K562 (cell line): ENCODE data around the gene NUP98. TPM values are rescaled to one million over a fixed set of nuclear protein-coding genes. Genes with fewer than 3 reads are reported as not detected.

ENCODE experiments used
- CBX2 ChIP-seq: fragments of 200-600 bp; sonication (generic); IDR thresholded peaks from one replicate; pipeline ENCODE4 v1.6.1; 2012; ENCODE audit warnings: mild to moderate bottlenecking, low read length, inconsistent platforms; ENCODE audit not compliant: insufficient read depth, poor library complexity, severe bottlenecking
- CTBP1 ChIP-seq: fragments of 450-650 bp; IDR thresholded peaks from 2 replicates; pipeline ENCODE4 v1.6.1; 2016; ENCODE audit warnings: borderline replicate concordance
- FOXJ3 ChIP-seq: sonication (generic); formaldehyde crosslinking; IDR thresholded peaks from 2 replicates; pipeline ENCODE4 v1.4.0; 2020; ENCODE audit warnings: mild to moderate bottlenecking, missing genetic modification reagents
- HEY1 ChIP-seq: fragments of 250-450 bp; sonication (Bioruptor Pico); IDR thresholded peaks from 2 replicates; pipeline ENCODE4 v1.5.0; 2020; ENCODE audit warnings: mild to moderate bottlenecking, moderate library complexity, borderline replicate concordance
- HSF4 ChIP-seq: fragments of 250-450 bp; sonication (Bioruptor Pico); IDR thresholded peaks from 2 replicates; pipeline ENCODE4 v2.1.2; 2022; ENCODE audit warnings: mild to moderate bottlenecking, moderate library complexity, borderline replicate concordance
- JUND ChIP-seq, 2 experiments: IDR thresholded peaks; 2 replicates in 1 of 2; 3 replicates in 1 of 2; pipeline ENCODE4 v1.6.1; 2011; ENCODE audit warnings: borderline replicate concordance in 2 of 2, low read depth in 2 of 2, low read length in 2 of 2, improper control_type of control experiment in 1 of 2, missing biosample characterization in 1 of 2, missing genetic modification characterization in 1 of 2, missing genetic modification reagents in 1 of 2
- KLF6 ChIP-seq: fragments of 250-450 bp; sonication (Bioruptor Pico); IDR thresholded peaks from 2 replicates; pipeline ENCODE4 v1.4.0; 2020; ENCODE audit warnings: mild to moderate bottlenecking, moderate library complexity, borderline replicate concordance
- NFRKB ChIP-seq: fragments of 450-650 bp; IDR thresholded peaks from 2 replicates; pipeline ENCODE4 v1.6.1; 2016; ENCODE audit warnings: low read depth
- NR1H2 ChIP-seq: sonication (generic); formaldehyde crosslinking; IDR thresholded peaks from 2 replicates; pipeline ENCODE4 v1.4.0; 2020; ENCODE audit warnings: mild to moderate bottlenecking, missing genetic modification reagents
- RUNX1 ChIP-seq: sonication (generic); IDR thresholded peaks from 2 replicates; pipeline ENCODE4 v1.6.1; 2016; ENCODE audit warnings: antibody characterized with exemption, low read depth
- SMAD4 ChIP-seq: fragments of 250-450 bp; sonication (Bioruptor Pico); conservative IDR thresholded peaks from 2 replicates; pipeline ENCODE4 v1.8.0; 2021; ENCODE audit warnings: inconsistent platforms, mild to moderate bottlenecking, moderate library complexity
- ZFP1 ChIP-seq: fragments of 450-650 bp; formaldehyde crosslinking; IDR thresholded peaks from 2 replicates; pipeline ENCODE4 v1.4.0; 2020; ENCODE audit warnings: mild to moderate bottlenecking, mixed read lengths
- ZNF239 ChIP-seq: fragments of 250-450 bp; sonication (Bioruptor Pico); IDR thresholded peaks from 2 replicates; pipeline ENCODE4 v1.4.0; 2020; ENCODE audit warnings: mild to moderate bottlenecking
- polyA plus RNA-seq, 8 experiments: library from polyadenylated mRNA; depleted of rRNA in 4 of 8; stranded (reverse) in 5 of 8; unstranded in 3 of 8; fragments of >200 nt; fragmentation: Nextera tagmentation in 2 of 8; fragmentation: Illumina TruSeq in 1 of 8; extraction: Ambion mirVana in 2 of 8; extraction: Trizol in 1 of 8; gene quantifications; 2 replicates each; pipeline versions ENCODE4 v1.2.1 to v1.2.3, GENCODE V29; 2011 to 2014; ENCODE audit warnings: inconsistent platforms in 1 of 8, missing spikeins in 1 of 8
- total RNA-seq, 7 experiments: library from RNA; depleted of rRNA in 6 of 7; stranded (reverse); fragments of >200 nt in 6 of 7; fragmentation: Illumina TruSeq in 2 of 7; extraction: Trizol in 2 of 7; gene quantifications; 2 replicates each; pipeline versions ENCODE4 v1.2.1 to v1.2.3, GENCODE V29; 2011 to 2021; ENCODE audit warnings: low replicate concordance in 1 of 7
- TF ChIP-seq, protein P1 (sequence below): sonication (generic); formaldehyde crosslinking; IDR thresholded peaks from 2 replicates; pipeline ENCODE4 v1.8.1; 2023; ENCODE audit warnings: mild to moderate bottlenecking, missing genetic modification reagents
- TF ChIP-seq, protein P2 (sequence below): fragments of 250-450 bp; sonication (Bioruptor Pico); IDR thresholded peaks from 2 replicates; pipeline ENCODE4 v1.4.0; 2020; ENCODE audit warnings: borderline replicate concordance
- TF ChIP-seq, protein P3 (sequence below), 2 experiments: fragments of 250-450 bp in 1 of 2; fragments of 450-650 bp in 1 of 2; sonication (Bioruptor Pico) in 1 of 2; IDR thresholded peaks; 2 replicates each; pipeline versions ENCODE4 v1.6.1 to v1.8.0; 2016 to 2021; ENCODE audit warnings: mild to moderate bottlenecking in 2 of 2, moderate library complexity in 2 of 2, missing compliant biosample characterization in 1 of 2, missing genetic modification characterization in 1 of 2
- TF ChIP-seq, protein P4 (sequence below), 2 experiments: fragments of 450-650 bp in 1 of 2; sonication (generic) in 1 of 2; formaldehyde crosslinking in 1 of 2; IDR thresholded peaks in 1 of 2; conservative IDR thresholded peaks in 1 of 2; 2 replicates each; pipeline versions ENCODE4 v1.6.1 to v1.8.1; 2016 to 2023; ENCODE audit warnings: mild to moderate bottlenecking in 2 of 2, moderate library complexity in 2 of 2, inconsistent platforms in 1 of 2, missing genetic modification reagents in 1 of 2

Gene NUP98
- total and polyA plus RNA-seq, 9 of the 15 experiments (the other 6 are each of a cell fraction or from before 2014, with no cell fraction given): 45.1 to 196 (median 130) TPM

DNA sequence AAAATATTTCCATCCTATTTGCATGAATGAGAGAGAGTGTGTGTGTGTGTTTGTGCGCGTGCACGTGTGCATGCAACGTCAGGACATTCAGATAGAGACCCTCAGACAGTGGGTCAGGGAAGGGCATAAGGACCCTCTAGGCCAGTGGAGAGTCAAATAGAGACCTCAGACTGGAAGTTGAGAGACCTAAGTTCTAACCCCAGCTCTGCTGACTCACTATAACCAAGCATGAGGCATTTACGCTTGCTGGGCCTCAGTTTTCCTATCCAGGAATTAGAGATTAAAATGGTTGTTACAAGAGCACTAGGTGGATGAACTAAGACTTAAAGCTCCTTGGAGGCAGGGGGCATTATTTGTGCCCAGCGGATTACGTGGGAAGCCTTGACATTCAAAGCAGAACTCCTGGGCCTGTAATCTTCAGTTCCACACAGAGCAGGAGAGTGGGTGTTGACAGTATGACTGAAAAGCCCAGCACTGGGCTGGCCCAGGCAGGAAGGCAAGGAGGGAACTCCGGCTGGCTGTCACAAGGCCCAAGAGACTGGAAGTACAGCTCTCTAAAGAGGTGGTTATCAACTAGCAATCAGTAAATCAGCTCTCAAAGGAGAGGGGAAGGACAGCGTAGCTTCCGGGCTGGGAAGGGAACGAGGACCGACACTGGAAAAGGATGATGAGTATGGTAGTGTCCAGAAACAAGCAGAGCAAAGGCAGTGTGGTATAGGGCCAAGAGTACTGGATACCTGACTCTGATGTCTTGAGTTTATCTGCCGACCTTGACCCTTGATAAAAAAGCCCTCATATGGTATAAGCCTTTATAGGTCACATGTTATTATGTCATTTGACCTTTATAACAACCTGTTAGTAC, 34.3 kb upstream of the NUP98 start (continued):
- peak; percentile 81 for TF ChIP-seq SMAD4 (CRISPR knock-in tag)
- peak; percentile 88 for TF ChIP-seq CTBP1
- TF ChIP-seq, protein P1, sequence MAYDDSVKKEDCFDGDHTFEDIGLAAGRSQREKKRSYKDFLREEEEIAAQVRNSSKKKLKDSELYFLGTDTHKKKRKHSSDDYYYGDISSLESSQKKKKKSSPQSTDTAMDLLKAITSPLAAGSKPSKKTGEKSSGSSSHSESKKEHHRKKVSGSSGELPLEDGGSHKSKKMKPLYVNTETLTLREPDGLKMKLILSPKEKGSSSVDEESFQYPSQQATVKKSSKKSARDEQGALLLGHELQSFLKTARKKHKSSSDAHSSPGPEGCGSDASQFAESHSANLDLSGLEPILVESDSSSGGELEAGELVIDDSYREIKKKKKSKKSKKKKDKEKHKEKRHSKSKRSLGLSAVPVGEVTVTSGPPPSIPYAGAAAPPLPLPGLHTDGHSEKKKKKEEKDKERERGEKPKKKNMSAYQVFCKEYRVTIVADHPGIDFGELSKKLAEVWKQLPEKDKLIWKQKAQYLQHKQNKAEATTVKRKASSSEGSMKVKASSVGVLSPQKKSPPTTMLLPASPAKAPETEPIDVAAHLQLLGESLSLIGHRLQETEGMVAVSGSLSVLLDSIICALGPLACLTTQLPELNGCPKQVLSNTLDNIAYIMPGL (CRISPR knock-in tag): no peak
- no peak for TF ChIP-seq FOXJ3 (CRISPR knock-in tag)
- peak; percentile 41; the same call in 1 of the 2 replicates for TF ChIP-seq JUND (IDR thresholded peaks at IDR 0.05; ENCODE audit: borderline replicate concordance, low read depth, low read length)
- TF ChIP-seq JUND (tag; IDR thresholded peaks at IDR 0.05; ENCODE audit: borderline replicate concordance, low read depth, low read length): peak; percentile 44; the same call in 1 of the 3 replicates
- TF ChIP-seq, protein P2, sequence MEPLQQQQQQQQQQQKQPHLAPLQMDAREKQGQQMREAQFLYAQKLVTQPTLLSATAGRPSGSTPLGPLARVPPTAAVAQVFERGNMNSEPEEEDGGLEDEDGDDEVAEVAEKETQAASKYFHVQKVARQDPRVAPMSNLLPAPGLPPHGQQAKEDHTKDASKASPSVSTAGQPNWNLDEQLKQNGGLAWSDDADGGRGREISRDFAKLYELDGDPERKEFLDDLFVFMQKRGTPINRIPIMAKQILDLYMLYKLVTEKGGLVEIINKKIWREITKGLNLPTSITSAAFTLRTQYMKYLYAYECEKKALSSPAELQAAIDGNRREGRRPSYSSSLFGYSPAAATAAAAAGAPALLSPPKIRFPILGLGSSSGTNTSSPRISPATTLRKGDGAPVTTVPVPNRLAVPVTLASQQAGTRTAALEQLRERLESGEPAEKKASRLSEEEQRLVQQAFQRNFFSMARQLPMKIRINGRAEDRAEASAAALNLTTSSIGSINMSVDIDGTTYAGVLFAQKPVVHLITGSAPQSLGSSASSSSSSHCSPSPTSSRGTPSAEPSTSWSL: no peak
- no peak for TF ChIP-seq ZFP1
- TF ChIP-seq HEY1 (CRISPR knock-in tag): no peak
- TF ChIP-seq NR1H2 (CRISPR knock-in tag): no peak
- peak; percentile 39; the same call in 1 of the 2 replicates for TF ChIP-seq KLF6 (CRISPR knock-in tag)
- no peak for TF ChIP-seq NFRKB
- peak; percentile 54 for TF ChIP-seq ZNF239 (CRISPR knock-in tag)
- TF ChIP-seq, protein P3, sequence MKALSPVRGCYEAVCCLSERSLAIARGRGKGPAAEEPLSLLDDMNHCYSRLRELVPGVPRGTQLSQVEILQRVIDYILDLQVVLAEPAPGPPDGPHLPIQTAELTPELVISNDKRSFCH (CRISPR knock-in tag; IDR thresholded peaks at IDR 0.05): no peak
- TF ChIP-seq, protein P3 (tag; IDR thresholded peaks at IDR 0.05): peak; percentile 80; the same call in 1 of the 2 replicates
- TF ChIP-seq, protein P4, sequence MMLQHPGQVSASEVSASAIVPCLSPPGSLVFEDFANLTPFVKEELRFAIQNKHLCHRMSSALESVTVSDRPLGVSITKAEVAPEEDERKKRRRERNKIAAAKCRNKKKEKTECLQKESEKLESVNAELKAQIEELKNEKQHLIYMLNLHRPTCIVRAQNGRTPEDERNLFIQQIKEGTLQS (IDR thresholded peaks at IDR 0.05): no peak
- TF ChIP-seq, protein P4 (CRISPR knock-in tag; conservative IDR thresholded peaks at IDR 0.05): no peak
- no peak for TF ChIP-seq CBX2
- TF ChIP-seq RUNX1: no peak
- no peak for TF ChIP-seq HSF4 (CRISPR knock-in tag)
